CD14-positive monocyte (primary cell): ENCODE data around the gene CYB5D1. TPM values are rescaled to one million over a fixed set of nuclear protein-coding genes. Genes with fewer than 3 reads are reported as not detected.
A peak's percentile ranks its signal among the peaks of the same experiment; 100 is the strongest.

ENCODE experiments used
- DNase-seq, 3 donors: peaks; one replicate each; pipeline ENCODE4 v3.0.0-alpha.2; 2011 to 2022
- H2AFZ ChIP-seq: 2 replicates; pipeline ENCODE4 v1.6.0; 2012; ENCODE audit warnings: mild to moderate bottlenecking, low read depth, low read length, inconsistent platforms; ENCODE audit not compliant: insufficient read depth, poor library complexity, severe bottlenecking
- H3K27ac ChIP-seq, 2 donors: 1 replicate in 1 of 2; 2 replicates in 1 of 2; pipeline ENCODE4 v1.5.1; 2012 to 2013; ENCODE audit warnings: low read length in 2 of 2, control low read depth in 1 of 2, inconsistent platforms in 1 of 2, low read depth in 1 of 2, mild to moderate bottlenecking in 1 of 2
- H3K27me3 ChIP-seq, 2 donors: one replicate each; pipeline versions ENCODE4 v1.6.0 to v1.6.1; 2011 to 2013; ENCODE audit warnings: low read length in 2 of 2; ENCODE audit not compliant: control insufficient read depth in 2 of 2, insufficient read depth in 2 of 2
- H3K36me3 ChIP-seq, 2 donors: replicated peaks in 1 of 2; 1 replicate in 1 of 2; 2 replicates in 1 of 2; pipeline versions ENCODE4 v1.5.1 to v1.6.1; 2012 to 2013; ENCODE audit warnings: low read length in 2 of 2, control low read depth in 1 of 2, inconsistent platforms in 1 of 2, mild to moderate bottlenecking in 1 of 2; ENCODE audit not compliant: insufficient read depth in 2 of 2, control insufficient read depth in 1 of 2
- H3K4me1 ChIP-seq, 2 donors: 1 replicate in 1 of 2; 2 replicates in 1 of 2; pipeline versions ENCODE4 v1.5.1 to v1.6.1; 2012 to 2013; ENCODE audit warnings: low read length in 2 of 2, control low read depth in 1 of 2, inconsistent platforms in 1 of 2, mild to moderate bottlenecking in 1 of 2, moderate library complexity in 1 of 2; ENCODE audit not compliant: insufficient read depth in 2 of 2, control insufficient read depth in 1 of 2
- H3K4me2 ChIP-seq: replicated peaks from 2 replicates; pipeline ENCODE3; 2012; ENCODE audit warnings: low read length, moderate library complexity, mild to moderate bottlenecking; ENCODE audit not compliant: poor library complexity, severe bottlenecking; ENCODE audit errors: extremely low read depth
- H3K4me3 ChIP-seq, 3 experiments: fragments of 200-600 bp in 1 of 3; sonication (generic) in 1 of 3; replicated peaks in 1 of 3; 1 replicate in 2 of 3; 2 replicates in 1 of 3; pipeline ENCODE4 v1.5.1; 2011 to 2013; ENCODE audit warnings: low read length in 3 of 3, mild to moderate bottlenecking in 3 of 3, control low read depth in 2 of 3, low read depth in 2 of 3, inconsistent platforms in 1 of 3, moderate library complexity in 1 of 3
- H3K79me2 ChIP-seq: 2 replicates; pipeline ENCODE4 v1.6.0; 2012; ENCODE audit warnings: mild to moderate bottlenecking, control low read depth, inconsistent platforms, low read length, moderate library complexity; ENCODE audit not compliant: insufficient read depth
- H3K9ac ChIP-seq: 2 replicates; pipeline ENCODE4 v1.6.0; 2017; ENCODE audit warnings: low read length, mild to moderate bottlenecking; ENCODE audit not compliant: insufficient read depth, poor library complexity, severe bottlenecking
- H3K9me3 ChIP-seq, 2 donors: replicated peaks in 1 of 2; 1 replicate in 1 of 2; 2 replicates in 1 of 2; pipeline versions ENCODE4 v1.5.1 to v1.6.1; 2012 to 2013; ENCODE audit warnings: low read length in 2 of 2, control low read depth in 1 of 2; ENCODE audit not compliant: control insufficient read depth in 1 of 2, insufficient read depth in 1 of 2
- H4K20me1 ChIP-seq: 2 replicates; pipeline ENCODE4 v1.6.0; 2012; ENCODE audit warnings: mild to moderate bottlenecking, low read length, control low read depth, moderate library complexity; ENCODE audit not compliant: insufficient read depth
- H3K27ac Mint-ChIP-seq, 7 donors: one replicate each; pipeline ENCODE4 v1.8.0; 2020; ENCODE audit warnings: mild to moderate bottlenecking in 7 of 7, mixed read lengths in 7 of 7, moderate library complexity in 6 of 7, inconsistent platforms in 2 of 7
- H3K27me3 Mint-ChIP-seq, 3 donors: one replicate each; pipeline ENCODE4 v1.8.0; 2021 to 2022; ENCODE audit warnings: low read depth in 3 of 3, mild to moderate bottlenecking in 3 of 3, mixed read lengths in 3 of 3, moderate library complexity in 3 of 3, inconsistent platforms in 1 of 3
- H3K36me3 Mint-ChIP-seq, 2 donors: one replicate each; pipeline ENCODE4 v1.8.0; 2020; ENCODE audit warnings: mixed read lengths in 2 of 2, inconsistent platforms in 1 of 2, mild to moderate bottlenecking in 1 of 2
- H3K4me1 Mint-ChIP-seq: one replicate; pipeline ENCODE4 v1.8.0; 2020; ENCODE audit warnings: mild to moderate bottlenecking, mixed read lengths
- H3K4me3 Mint-ChIP-seq, 2 donors: one replicate each; pipeline ENCODE4 v1.8.0; 2020; ENCODE audit warnings: mild to moderate bottlenecking in 2 of 2, mixed read lengths in 2 of 2, moderate library complexity in 1 of 2
- H3K9me3 Mint-ChIP-seq, 7 donors: one replicate each; pipeline ENCODE4 v1.8.0; 2020 to 2022; ENCODE audit warnings: mixed read lengths in 7 of 7, mild to moderate bottlenecking in 6 of 7, moderate library complexity in 6 of 7, inconsistent platforms in 2 of 7
- CTCF ChIP-seq: fragments of 200-600 bp; IDR thresholded peaks from one replicate; pipeline ENCODE4 v1.8.0; 2022; ENCODE audit warnings: antibody characterized with exemption, mild to moderate bottlenecking
- WGBS: methylation state at CpG from one replicate; pipeline ENCODE4 v1.1.5; 2013; ENCODE audit warnings: missing lambda C conversion rate; ENCODE audit not compliant: insufficient coverage; 5-methylcytosine and 5-hydroxymethylcytosine counted together
- intact Hi-C, 2 donors: fragments of 100-400 bp; cut with micrococcal nuclease; formaldehyde crosslinking; loops; one replicate each; pipeline versions ENCODE4 v1.15.0 to v1.15.1; 2023
- polyA plus RNA-seq, 3 donors: library from polyadenylated mRNA; depleted of rRNA in 1 of 3; unstranded in 2 of 3; stranded (reverse) in 1 of 3; fragments of 300-500 nt in 2 of 3; fragments of >200 nt in 1 of 3; fragmentation: Illumina TruSeq in 2 of 3; gene quantifications; 1 replicate in 2 of 3; 2 replicates in 1 of 3; pipeline ENCODE4 v1.2.3, GENCODE V29; 2012 to 2021

CYB5D1 gene
- polyA plus RNA-seq, 3 donors = 0.50 to 4.8 (median 0.98) TPM

- H3K4me2 ChIP-seq = no peak overlapping the region
- no peak overlapping the region for H3K9ac ChIP-seq
- peaks cover 45 to 62% of the 10 kb centered on the region in 2 donors for H3K4me1 ChIP-seq
- peaks cover 74% of the 10 kb centered on the region for H4K20me1 ChIP-seq
- no peak for DNase-seq
- peaks cover 43 to 66% of the 10 kb centered on the region in 2 donors for H3K36me3 Mint-ChIP-seq
- WGBS = 100% methylated on average over 1 of the region's 31 CpGs
- intact Hi-C loops = no loop called here
- no peak overlapping the region for H3K4me3 Mint-ChIP-seq
- no peaks in the 10 kb centered on the region for H3K9me3 Mint-ChIP-seq
- TF ChIP-seq CTCF = no peak
- no peak overlapping the region for H3K27ac ChIP-seq
- H3K27me3 Mint-ChIP-seq = peaks cover 0 to 4% (median 2%) of the 10 kb centered on the region in 3 donors
- peak overlapping the region in 1 of 7 donors; percentile 61 for H3K27ac Mint-ChIP-seq
- peaks cover 40% of the 10 kb centered on the region for H3K79me2 ChIP-seq
- H3K36me3 ChIP-seq = peaks cover 50 to 57% of the 10 kb centered on the region in 2 donors
- no peak overlapping the region for H3K4me3 ChIP-seq
- no peak overlapping the region for H2AFZ ChIP-seq
- H3K4me1 Mint-ChIP-seq = peaks cover 15% of the 10 kb centered on the region
- H3K9me3 ChIP-seq = no peaks in the 10 kb centered on the region
- no peaks in the 10 kb centered on the region for H3K27me3 ChIP-seq
Observed at GRCh38 chr17:7854078-7854777, 3.6 kb upstream of the CYB5D1 start.

DNA sequence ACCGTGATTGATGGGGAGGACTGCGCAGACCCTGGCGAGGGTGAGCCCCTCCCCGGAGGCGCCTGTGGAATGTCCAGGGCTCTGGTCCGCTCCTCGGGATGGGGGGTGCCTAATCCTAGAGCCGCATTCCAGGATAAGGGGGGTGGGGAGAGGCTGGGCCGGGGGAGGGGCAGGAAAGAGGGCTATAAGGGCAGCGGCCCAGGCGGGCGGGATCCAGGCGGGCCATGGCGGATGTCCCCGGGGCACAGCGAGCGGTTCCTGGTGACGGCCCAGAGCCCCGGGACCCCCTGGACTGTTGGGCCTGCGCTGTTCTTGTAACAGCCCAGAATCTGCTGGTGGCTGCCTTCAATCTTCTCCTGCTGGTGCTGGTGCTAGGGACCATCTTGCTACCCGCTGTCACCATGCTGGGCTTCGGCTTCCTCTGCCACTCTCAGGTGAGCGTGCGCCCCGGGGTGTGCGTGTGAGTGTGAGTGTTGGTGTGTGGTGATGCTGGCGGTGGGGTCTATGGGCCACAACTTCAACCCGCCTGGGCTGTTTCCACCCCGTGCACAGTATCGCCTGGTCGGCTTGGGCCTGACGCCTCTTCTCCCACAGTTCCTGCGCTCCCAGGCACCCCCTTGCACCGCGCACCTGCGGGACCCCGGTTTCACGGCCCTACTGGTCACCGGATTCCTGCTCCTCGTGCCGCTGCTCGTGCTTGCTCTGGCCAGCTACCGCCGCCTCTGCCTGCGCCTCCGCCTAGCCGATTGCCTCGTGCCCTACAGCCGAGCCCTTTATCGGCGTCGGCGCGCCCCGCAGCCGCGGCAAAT, 2.7 kb upstream of the CYB5D1 start, which contains the start of gene TMEM88:
TMEM88 (plus strand) TSS at position 216 of the 809 bp plus-strand sequence; CDS start at position 225, 9 bp downstream.
- Histone ChIP-seq H2AFZ (no peak within 1 kb of the TSS), H3K27me3 (no peaks in the 10 kb centered on the region), H3K9ac (no peak within 1 kb of the TSS), H3K36me3 (peaks cover 42 to 55% of the 10 kb centered on the region in 2 donors), H3K27ac (peak within 1 kb of the TSS; percentile 94 to 95), H4K20me1 (peaks cover 66% of the 10 kb centered on the region), H3K4me1 (peaks cover 45 to 62% of the 10 kb centered on the region in 2 donors), H3K9me3 (no peaks in the 10 kb centered on the region), H3K4me2 (peak within 1 kb of the TSS; percentile 98), H3K79me2 (peaks cover 43% of the 10 kb centered on the region), H3K4me3 (peak within 1 kb of the TSS in 1 of 3 experiments; percentile 95)
- intact Hi-C loops = no loop called here
- peaks cover 0 to 4% (median 2%) of the 10 kb centered on the region in 3 donors for H3K27me3 Mint-ChIP-seq
- no peak for TF ChIP-seq CTCF
- H3K27ac Mint-ChIP-seq = peak within 1 kb of the TSS in 2 of 7 donors; percentile 61 to 70
- WGBS = 89% methylated on average over 52 of the region's 57 CpGs
- no peaks in the 10 kb centered on the region for H3K9me3 Mint-ChIP-seq
- no peak for DNase-seq
- peaks cover 13% of the 10 kb centered on the region for H3K4me1 Mint-ChIP-seq
- peaks cover 43 to 64% of the 10 kb centered on the region in 2 donors for H3K36me3 Mint-ChIP-seq
- H3K4me3 Mint-ChIP-seq = no peak within 1 kb of the TSS
